Amniotic epithelial cell (primary cell): ENCODE measurements around the gene SIT1.

Experiments used
- DNase-seq: peaks from one replicate; pipeline ENCODE4 v3.0.0-alpha.2; 2010; ENCODE audit warnings: low read depth

SIT1 gene

GRCh38 chr9:35650341-35651158 is at the start of gene SIT1:
SIT1 (minus strand) TSS chr9:35650931; CDS start chr9:35650853, 78 bp downstream.
- no peak for DNase-seq

DNA sequence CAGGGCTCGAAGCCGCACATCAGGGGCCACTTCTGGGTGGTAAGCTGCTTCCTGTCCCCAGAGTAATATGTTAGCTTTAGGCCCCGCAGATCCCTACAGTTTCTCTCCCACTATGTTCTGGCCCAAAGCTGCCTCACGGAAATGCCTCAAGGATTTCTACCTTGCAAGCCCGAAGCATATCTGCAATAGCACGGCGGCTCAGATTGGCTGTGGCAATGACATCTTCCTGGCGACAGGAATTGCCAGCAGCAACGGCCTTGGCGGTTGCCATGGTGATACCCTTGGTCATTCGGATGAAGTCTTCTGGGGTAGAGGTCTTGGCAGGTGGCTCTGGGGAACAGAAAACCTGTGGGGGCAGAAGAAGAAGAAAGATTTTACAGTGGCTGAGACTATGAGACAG is 49.3 kb upstream of the SIT1 start:
- DNase-seq: no peak

DNA sequence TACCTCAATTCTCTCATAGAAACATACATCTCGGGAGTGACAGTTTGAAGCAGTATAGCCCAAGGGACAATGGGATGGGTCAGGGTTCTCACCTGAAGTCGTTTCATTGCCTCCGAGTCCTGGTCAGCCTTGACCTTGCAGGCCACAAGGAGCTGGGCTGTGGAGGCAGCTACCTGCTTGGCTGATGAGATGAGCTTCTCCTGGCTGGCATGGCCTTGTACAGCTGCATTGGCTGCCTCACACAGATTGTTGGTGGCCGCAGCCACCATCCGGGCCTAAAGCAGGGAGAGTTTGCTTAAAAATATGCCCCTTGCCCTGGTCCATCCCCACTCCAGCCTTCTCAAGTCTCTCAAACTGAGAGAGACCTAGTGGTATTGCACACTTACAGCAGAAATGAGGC is 47.5 kb upstream of the SIT1 start:
- DNase-seq: no peak

DNA sequence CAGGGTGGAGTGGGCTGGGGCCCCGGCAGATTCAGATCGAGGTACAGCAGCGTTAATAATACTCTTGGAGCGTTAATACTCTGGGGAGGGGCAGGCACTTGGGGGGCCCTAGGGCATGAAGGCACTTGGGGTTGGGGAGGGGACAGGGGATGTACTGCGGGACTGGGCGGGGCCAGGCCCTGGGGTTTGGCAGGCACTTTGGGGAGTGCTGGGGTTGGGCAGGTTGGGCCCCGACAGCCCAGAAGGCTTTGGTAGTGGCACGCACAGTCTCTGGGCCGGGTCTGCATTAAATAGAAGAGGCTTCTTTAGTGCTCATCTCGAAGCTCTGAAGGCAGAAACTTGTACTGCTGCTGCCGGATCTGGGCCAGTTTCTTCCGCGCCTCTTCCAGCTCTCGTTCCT is 46.8 kb upstream of the SIT1 start:
- DNase-seq: no peak

DNA sequence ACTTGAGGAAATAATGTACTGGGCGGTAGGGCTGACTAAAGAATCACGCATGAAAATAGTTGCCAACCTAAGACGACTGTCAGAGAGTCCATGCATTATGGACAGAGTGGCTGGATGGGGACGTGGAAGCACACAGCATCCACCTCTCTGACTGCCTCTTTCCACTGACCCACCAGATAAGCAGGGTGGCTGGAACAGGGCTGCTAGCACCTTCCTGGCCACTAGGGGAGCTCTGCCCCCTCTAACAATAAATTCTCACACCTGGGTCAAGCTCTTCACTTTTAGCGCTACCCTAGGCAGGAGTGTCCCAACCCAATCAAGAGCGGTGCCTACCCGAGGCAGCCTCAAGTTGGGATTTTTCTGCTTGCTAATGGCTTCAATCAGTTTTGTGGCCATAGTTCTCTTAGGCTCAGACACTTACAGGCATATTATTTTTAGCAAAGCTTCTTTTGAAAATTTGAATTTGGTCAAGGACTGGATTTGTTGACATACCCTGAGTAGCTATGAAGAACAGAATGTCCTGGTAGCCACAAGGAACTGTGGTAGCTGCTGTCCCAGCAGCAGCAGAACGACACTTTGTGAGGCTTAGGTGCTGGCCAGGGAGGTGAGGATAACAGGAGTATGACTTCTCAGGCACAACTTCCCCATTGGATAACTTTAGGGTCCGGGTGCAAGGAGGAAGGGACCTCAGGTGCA is 45.9 kb upstream of the SIT1 start:
- peak; percentile 54 for DNase-seq

GRCh38 chr9:35695943-35696401 is 45.2 kb upstream of the SIT1 start:
- peak; percentile 73 for DNase-seq

DNA sequence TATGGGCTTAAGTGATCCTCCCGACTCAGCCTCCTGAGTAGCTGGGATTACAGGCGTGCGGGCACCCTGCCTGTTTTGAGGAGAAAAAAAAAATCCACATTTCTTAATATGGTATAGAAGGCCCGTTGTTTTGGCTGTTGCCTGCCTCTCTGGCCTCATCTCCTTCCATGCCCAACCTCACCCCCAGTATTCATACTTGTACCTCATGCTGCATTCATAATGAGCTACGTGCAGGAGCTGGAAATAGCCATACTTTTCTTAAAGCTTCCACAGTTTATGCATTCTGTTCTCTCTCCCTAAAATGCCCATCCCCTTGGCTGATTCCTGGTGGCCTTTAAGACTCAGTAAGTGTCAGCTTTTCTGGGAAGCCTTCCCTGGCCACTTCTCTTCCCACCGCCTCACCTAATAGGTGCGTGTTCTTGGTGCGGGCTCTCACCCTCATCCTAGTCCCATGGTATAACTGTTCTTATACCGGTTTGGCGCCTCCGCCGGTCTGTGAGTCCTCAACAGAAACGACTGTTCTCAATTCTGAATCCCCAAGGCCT is 41.1 kb upstream of the SIT1 start:
- no peak for DNase-seq

GRCh38 chr9:35691334-35691650 is 40.6 kb upstream of the SIT1 start:
- no peak for DNase-seq

DNA sequence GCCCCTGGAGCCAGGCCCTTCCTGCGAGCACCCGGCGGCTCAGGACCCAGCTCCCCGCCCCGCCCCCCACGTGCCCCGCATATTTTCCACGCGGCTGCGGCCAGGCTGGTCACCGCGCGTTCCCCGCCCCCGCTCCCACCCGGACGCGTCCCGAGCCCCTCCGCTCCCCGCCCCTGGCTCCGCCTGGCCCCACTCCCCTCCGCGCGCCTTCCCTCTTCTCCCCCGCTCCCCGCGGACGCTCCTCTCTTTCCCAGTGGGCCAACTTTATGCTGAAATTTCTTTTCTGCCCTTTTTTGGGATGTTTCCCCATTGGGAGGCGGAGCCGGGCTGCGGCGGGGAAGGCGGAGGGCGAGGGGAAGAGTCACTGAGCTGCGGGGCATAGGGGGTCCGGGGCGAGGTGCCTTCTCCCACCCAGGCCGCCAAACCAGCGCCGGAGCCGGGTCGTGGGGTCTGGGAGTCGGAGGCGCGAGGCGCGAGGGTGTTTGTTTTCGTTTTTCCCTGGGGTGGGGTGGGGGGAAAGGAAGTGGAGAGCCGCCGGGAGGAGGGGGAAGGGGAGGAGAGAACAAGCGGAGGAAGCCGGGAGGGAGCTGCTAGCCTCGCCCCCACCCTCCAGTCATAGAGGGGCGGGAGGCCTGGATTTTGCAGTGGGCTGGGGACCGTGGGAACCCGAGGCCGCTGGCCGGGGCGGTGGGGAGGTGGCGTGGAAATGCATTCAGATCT is 40.0 kb upstream of the SIT1 start:
- DNase-seq: peak; percentile 87

DNA sequence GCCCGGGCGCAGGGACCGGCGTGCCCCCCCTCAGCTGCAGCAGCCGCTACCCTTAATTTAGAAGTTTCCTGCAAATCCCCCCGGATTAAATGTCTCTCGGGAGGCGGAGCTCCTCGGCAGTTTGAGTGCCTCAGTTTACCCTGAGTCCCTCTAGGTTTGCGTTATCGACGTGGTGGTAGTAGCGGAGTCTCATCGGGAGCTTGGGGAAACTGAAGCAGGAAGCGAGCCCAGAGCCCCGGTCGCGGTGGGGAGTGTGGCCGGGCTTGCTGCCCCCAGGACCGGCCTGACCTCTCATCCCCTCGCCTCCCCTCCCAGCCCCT is 39.5 kb upstream of the SIT1 start:
- DNase-seq: peak; percentile 71

- peak; percentile 88 for DNase-seq
Measured at GRCh38 chr9:35689542-35690293, 39.0 kb upstream of the SIT1 start, which contains the start of gene TPM2. TPM2 (minus strand) TSS chr9:35689925; CDS start chr9:35689817, 108 bp downstream.

DNA sequence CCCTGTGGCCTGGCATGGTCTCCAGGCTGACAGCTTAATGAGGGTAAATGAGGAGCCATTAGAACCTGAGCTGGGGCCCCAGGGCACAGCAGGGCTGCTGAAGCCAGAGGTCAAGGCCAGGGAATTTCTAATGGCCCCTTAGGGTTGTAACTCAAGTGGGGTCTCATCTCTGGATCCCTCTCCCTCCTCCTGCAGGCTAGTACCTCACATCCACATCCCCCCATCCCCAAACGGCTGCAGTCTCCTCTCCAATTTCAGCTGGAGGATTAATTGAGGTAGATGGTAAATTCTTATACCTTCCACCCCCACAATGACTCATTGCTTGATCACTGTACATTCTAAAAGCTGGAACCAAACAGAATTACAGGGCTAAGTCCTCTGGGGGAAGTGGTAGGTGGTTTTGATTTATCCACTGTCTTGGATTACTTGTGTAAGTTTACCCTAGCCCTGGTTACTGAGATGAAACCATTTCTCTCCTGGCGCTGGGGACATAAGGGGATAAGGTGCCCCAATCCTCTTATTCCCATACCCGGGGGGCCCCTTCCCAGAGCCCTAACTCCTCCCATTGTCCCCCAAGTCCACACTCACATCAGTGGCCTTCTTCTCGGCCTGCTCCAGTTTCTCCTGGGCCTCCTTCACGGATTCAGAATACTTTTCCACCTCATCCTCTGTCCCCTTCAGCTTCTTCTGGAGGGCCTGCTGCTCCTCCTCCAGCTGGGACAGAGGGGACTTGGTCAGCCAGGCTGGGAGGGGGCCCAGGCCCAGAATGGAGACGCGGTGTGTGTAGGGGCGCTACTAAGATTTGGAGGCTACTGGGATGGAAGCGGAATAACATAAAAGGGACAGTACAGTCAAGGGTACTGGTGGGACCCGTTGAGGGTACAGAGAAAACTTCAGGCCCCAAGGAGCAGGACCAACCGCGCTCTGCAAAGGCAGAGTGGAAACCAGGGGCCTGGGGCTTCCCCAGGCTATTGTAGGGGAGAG is 38.1 kb upstream of the SIT1 start:
- DNase-seq: peak; percentile 86

- no peak for DNase-seq
Measured at GRCh38 chr9:35687972-35688557, 37.3 kb upstream of the SIT1 start.

DNA sequence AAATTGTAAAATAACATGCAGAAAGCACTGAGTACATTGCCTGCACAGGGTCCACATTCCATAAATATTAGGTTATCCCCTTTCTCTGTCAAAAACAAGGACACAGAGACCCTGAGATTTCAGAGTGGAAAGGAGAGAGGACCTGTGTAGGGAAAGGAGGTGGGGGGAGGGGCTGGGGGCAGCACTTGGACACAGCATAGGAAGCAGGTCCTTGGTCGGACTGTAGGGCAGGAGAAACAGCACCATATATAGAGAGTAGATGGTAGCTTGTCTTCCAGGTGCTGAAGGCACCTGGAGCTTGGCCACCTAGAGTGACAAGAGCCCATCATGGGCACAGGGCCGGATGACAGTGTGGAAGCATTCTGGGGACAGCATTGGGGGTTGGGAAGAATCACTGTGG is 36.6 kb upstream of the SIT1 start:
- DNase-seq: no peak

DNA sequence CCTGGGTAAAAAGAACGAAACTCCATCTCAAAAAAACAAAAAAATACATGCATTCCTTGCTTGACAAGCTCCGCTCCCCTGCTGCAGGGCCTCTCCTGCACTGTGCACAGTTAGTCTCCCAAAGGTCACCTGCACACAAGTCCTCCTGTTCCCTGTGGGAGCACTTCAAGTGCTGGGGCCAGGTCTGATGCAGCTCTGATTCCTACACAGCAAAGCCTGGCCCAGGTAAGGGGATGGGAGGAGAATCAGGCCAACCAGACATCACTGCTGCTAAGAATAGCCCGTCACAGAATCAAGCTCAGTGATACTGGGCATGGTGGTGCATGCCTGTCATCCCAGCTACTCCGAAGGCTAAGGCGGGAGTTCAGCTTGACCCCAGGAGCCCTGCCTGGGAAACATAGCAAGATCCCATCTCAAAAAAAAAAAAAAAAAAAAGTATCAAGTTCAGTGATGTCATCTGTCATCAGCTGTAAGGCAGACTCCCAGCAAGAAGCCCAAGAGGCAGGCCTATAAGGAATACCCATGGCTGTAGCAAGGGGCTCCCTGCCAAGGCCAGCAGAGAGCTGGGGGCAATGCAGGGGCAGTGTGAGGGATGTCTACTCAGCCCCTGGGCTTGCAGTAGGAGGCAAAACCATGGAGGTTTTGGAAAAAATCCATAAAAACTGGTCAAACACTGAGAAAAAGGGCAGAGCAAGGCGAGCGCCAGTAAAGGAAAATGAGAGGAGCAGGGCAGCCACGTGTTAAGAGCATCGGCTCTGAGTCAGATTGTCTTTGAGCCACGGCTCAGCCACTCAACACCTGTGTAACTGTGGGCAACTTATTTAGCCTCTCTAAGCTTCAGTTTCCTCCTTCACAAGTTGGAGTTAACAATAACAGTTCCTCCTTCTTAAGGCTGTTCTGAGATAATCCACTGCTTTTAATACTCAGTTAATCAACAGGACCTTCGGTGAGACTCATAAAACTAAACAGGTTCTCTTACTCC is 35.8 kb upstream of the SIT1 start:
- DNase-seq: peak; percentile 45

DNA sequence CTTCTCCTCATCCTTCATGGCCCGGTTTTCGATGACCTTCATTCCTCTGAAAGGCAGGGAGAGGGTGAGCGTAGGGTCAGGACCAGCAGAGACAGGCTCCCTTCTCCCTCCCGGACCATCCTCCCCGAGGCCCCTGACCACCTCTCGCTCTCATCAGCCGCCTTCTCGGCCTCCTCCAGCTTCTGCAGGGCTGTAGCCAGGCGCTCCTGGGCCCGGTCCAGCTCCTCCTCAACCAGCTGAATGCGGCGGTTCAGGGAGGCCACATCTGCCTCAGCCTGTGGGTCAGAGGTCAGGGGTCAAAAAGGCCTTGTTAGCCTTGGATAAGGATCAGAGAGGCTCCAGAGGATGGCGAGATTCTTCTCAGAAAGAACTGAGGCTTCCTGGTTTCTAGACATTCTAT is 34.8 kb upstream of the SIT1 start:
- DNase-seq: no peak

DNA sequence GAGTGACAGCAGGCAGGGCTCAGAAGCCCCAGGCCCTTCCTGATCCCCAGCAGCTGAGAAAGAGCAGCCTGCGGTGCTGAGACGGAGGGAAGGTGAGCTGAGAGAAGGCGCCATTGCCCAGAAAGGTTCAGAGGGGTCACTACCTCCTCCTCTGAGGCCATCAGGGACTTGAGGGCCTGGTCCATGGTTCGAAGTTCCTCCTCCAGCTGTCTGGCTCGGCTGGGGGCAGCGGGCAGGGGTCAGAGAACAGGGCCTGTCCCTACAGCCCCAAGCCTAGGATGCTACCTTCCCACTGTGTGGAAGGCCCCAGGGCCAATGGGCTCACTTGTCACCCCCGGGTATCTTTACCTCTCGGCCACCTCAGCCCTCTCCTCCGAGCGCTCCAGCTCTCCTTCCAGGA is 34.2 kb upstream of the SIT1 start:
- no peak for DNase-seq

GRCh38 chr9:35683323-35683722 is 32.6 kb upstream of the SIT1 start:
- DNase-seq: no peak
